Muscle layer of colon (tissue), 2 donors: Measurements from ENCODE around the gene SMTN.
A peak's percentile ranks its signal among the peaks of the same experiment; 100 is the strongest.
"Not testable (repeated sequence)": the region's sequence is repeated elsewhere in the genome, so short reads cannot be mapped to it uniquely, and the experiment has no call there.

Experiments
- H3K27ac ChIP-seq: one replicate; pipeline ENCODE4 v1.7.0; 2013; ENCODE audit warnings: low read depth, mild to moderate bottlenecking, low read length, moderate library complexity
- H3K27me3 ChIP-seq, 2 donors: one replicate each; pipeline ENCODE4 v1.7.0; 2013; ENCODE audit warnings: low read length in 2 of 2, mild to moderate bottlenecking in 2 of 2; ENCODE audit not compliant: insufficient read depth in 2 of 2, control insufficient read depth in 1 of 2
- H3K36me3 ChIP-seq: one replicate; pipeline ENCODE4 v1.7.0; 2013; ENCODE audit warnings: mild to moderate bottlenecking, low read length; ENCODE audit not compliant: insufficient read depth
- H3K4me1 ChIP-seq: one replicate; pipeline ENCODE4 v1.7.0; 2013; ENCODE audit warnings: mild to moderate bottlenecking, low read length; ENCODE audit not compliant: insufficient read depth
- H3K4me3 ChIP-seq, 2 donors: one replicate each; pipeline ENCODE4 v1.7.0; 2013; ENCODE audit warnings: low read length in 2 of 2, low read depth in 1 of 2, mild to moderate bottlenecking in 1 of 2, moderate library complexity in 1 of 2
- H3K9ac ChIP-seq: one replicate; pipeline ENCODE4 v1.7.0; 2013; ENCODE audit warnings: low read length
- H3K9me3 ChIP-seq: one replicate; pipeline ENCODE4 v1.7.0; 2013; ENCODE audit warnings: mild to moderate bottlenecking, low read length
- donor health status: abdominal sarcoma.
- donor health status: Adenocarcinoma of cecum.

SMTN gene

DNA sequence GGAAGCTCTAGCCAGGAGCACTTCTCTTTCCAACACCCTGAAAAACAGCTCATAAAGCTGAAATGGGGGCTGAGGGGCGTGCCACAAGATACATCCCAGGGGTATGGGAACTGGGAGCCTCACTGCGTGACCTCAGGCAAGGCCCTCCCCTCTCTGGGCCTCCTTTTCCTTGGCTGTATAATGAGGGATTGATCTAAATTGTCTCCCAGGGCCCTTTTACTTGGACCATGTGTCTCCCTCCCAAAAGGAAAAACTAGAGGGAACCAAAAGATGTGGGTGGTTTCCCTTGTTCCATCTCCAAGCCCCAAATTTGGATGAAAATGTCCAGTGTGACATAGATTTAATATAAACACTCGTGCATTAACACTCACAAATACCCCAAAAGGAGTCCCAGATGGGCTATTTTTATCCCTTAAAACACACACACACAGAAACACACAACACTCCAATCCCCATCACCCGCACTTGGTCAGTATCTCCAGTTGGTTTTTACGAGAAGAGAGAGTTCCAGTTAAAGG, 25.9 kb upstream of the SMTN start:
- H3K9ac ChIP-seq = peak overlapping the region; percentile 63
- H3K36me3 ChIP-seq = no peaks in the 10 kb centered on the region
- peaks cover 32% of the 10 kb centered on the region for H3K4me1 ChIP-seq
- H3K27ac ChIP-seq = peak overlapping the region; percentile 70
- H3K4me3 ChIP-seq = no peak overlapping the region
- no peaks in the 10 kb centered on the region for H3K9me3 ChIP-seq
- no peaks in the 10 kb centered on the region for H3K27me3 ChIP-seq

DNA sequence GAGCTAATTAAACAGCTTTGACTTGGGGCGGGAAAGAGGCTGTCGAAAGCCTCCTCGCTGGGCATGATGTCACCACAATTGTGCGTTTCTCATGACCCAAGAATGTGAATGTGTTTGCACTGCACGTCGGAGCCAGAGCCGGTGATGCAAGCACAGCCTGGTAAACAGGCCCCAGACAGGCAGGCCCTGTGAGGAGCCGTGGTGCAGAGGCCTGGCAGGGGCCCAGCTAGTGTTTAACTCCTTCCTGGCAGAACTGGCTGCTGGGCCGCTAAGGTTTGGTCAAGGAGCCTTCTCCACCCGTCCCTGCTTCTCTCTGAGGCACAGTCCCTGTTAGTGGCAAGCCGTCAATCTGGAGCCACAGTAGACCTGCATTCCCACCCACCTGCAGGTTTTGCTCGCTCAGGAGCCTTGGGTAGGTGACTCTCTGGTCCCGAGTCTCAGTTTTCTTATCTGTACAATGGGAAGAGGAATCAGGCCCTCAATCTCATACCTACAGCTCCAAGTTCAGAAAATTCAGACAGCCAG, 25.4 kb upstream of the SMTN start:
- no peak overlapping the region for H3K4me3 ChIP-seq
- H3K27ac ChIP-seq = peak overlapping the region; percentile 70
- peak overlapping the region; percentile 63 for H3K9ac ChIP-seq

DNA sequence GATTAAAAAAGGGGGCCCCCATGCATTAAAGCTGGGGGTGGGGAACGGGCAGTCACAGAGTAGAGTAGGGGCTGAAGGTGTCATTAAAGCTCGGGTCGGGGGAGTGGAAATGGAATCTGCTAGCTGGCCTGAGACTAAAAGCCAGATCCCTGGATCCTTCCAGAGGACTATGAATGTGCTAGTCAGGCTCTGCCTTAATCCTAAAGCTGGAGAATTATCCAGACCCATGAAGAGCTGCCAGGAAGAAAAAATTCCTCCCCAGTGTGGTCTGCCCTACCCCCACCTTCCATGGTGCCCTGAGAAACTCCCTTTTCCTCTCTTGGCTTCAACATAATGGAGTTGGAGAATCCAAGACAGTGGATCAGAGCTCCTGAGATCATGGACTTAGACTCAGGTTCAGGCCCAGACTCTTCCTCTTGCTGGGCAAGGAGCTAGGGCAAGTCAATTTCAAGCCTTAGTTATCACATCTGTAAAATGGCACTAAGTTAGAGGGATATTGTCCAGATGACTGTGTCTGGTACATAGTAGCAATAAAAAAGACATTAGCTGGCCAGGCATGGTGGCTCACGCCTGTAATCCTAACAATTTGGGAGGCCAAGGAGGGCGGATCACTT, 24.0 kb upstream of the SMTN start:
- Histone ChIP-seq H3K27ac (peak overlapping the region; percentile 22), H3K4me1 (peaks cover 32% of the 10 kb centered on the region), H3K27me3 (no peaks in the 10 kb centered on the region), H3K9ac (no peak overlapping the region), H3K36me3 (no peaks in the 10 kb centered on the region), H3K9me3 (no peaks in the 10 kb centered on the region), H3K4me3 (no peak overlapping the region)

More for the DNA sequence above, 25.4 kb upstream of the SMTN start:
- Histone ChIP-seq H3K36me3 (no peaks in the 10 kb centered on the region), H3K4me1 (peaks cover 32% of the 10 kb centered on the region), H3K27me3 (no peaks in the 10 kb centered on the region), H3K9me3 (no peaks in the 10 kb centered on the region)

DNA sequence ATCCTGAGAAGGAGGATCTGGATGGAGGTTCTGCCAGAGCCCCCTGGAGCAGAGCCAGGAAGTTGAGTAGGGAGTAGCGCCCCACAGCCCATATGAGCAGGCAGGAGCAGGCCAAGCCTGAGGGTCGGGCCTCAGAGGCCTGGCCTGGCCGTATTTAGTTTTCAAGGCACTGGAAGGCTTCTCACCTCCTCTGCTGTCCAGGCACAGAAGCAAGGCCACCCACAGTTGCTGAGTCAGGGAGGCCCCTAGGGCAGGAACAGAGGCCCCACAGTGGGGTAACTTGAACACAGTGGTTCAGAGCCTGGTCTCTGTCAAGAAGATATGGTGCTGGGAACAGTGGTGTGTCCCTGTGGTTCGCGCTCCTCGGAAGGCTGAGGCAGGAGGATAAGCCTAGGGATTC, 21.5 kb upstream of the SMTN start:
- H3K4me3 ChIP-seq, H3K27me3 ChIP-seq, H3K9me3 ChIP-seq, H3K27ac ChIP-seq, H3K36me3 ChIP-seq, H3K9ac ChIP-seq: not testable (repeated sequence)
- peaks cover 27% of the 10 kb centered on the region for H3K4me1 ChIP-seq

DNA sequence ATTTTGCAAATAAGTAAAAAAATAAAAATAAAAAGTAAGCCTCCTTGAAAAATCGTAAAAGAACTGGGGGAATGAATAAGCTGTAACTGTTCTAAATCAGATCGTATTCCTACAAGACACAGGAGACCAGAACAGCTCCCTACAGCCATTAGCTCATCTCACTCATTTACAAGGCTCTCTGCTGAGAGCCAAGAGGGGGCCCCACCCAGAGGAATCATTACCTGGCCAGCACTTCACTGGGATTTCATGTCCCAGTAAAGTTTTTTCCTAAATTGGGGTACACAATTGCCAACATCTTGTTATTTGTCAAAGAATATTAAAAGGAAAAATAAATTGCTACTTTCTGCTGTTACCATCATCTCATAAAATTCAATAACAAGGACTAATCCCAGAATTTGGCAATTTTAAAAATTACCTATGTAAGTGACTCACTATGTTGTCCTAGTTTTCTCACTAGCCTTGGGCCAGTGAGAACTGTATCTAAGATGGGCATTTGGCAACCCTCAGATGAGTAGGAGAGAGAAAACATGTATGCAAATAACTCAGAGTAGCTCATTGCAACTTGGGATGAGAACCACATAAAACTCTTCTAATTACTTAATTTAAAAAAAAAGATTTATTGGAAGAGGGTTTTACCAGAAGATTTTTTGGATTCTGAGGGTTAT, 18.4 kb upstream of the SMTN start:
- no peaks in the 10 kb centered on the region for H3K27me3 ChIP-seq
- no peak overlapping the region for H3K4me3 ChIP-seq
- no peak overlapping the region for H3K27ac ChIP-seq
- H3K9me3 ChIP-seq = no peaks in the 10 kb centered on the region
- H3K36me3 ChIP-seq = no peaks in the 10 kb centered on the region
- no peak overlapping the region for H3K9ac ChIP-seq
- no peaks in the 10 kb centered on the region for H3K4me1 ChIP-seq

DNA sequence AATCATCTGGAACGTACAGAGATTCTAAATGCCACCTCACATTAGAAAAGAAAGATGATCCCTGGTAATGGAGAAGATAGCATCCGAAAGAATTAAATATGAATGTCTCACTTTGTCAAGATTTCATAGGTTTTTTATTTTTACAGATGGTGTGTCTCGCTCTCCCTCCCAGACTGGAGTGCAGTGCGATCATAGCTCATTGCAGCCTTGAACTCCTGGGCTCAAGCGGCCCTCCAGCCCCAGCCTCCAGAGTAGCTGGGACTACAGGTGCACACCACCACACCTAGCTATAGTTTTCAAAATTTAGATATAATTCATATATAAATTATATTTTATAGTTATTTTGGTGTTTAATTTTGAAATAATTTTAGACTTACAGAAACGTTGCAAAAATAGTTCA, 16.7 kb upstream of the SMTN start:
- Histone ChIP-seq H3K27ac (no peak overlapping the region), H3K4me1 (no peaks in the 10 kb centered on the region), H3K27me3 (no peaks in the 10 kb centered on the region), H3K4me3 (no peak overlapping the region), H3K9me3 (no peaks in the 10 kb centered on the region), H3K9ac (no peak overlapping the region), H3K36me3 (no peaks in the 10 kb centered on the region)

DNA sequence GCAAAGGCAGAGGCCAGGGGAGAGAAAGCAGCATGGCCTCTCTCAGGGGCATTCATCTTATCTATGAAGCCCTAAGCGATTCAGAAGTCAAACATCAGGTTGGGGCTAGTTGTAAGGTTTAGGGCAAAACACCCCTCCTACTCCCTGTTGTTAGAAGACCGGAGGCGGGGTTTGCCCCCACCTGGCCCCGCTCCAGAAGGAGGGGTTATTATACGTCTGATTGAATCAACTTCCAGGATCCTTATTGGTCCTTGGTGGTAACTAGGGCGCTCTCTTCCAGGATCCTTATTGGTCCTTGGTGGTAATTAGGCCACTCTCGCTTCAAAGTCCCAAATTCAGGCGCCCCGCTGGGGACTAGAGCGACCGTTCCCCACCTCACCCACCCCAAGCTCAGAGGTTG, 12.1 kb upstream of the SMTN start:
- Histone ChIP-seq H3K27ac (no peak overlapping the region), H3K9me3 (no peaks in the 10 kb centered on the region)

DNA sequence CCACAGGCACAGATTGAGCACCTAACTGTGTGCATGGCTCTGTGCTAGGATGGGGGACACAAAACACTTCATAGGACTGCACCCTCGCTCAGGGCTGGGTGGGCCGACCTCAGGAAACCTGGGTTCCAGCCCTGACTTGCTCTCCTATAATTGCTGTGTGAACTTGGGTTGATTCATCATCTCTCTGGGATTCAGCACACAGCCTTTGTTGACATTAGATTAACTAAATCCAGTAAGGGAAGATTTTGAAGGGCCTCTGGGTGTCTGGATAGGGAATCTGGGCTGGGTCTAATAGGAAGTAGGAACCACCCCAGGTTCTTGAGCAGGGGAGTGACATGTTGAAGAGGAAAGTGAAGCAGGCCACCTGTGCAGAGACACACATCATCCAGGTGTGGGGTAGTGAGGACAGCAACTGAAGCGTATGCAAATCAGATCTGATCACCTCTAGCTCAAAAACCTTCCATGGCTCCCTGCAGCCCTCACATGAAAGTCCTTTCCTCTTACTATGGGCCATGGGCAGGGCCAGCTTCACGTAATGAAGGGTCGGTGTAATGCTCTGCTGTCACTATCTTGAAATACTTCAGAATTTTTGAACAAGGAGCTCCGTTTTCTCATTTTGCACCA, 11.3 kb upstream of the SMTN start:
- not testable (repeated sequence) for H3K27me3 ChIP-seq, H3K36me3 ChIP-seq, H3K9ac ChIP-seq, H3K4me1 ChIP-seq, H3K27ac ChIP-seq, H3K4me3 ChIP-seq, H3K9me3 ChIP-seq

More for the DNA sequence above, 12.1 kb upstream of the SMTN start:
- H3K4me1 ChIP-seq = no peaks in the 10 kb centered on the region
- H3K27me3 ChIP-seq = no peaks in the 10 kb centered on the region
- no peak overlapping the region for H3K4me3 ChIP-seq
- no peaks in the 10 kb centered on the region for H3K36me3 ChIP-seq
- no peak overlapping the region for H3K9ac ChIP-seq

DNA sequence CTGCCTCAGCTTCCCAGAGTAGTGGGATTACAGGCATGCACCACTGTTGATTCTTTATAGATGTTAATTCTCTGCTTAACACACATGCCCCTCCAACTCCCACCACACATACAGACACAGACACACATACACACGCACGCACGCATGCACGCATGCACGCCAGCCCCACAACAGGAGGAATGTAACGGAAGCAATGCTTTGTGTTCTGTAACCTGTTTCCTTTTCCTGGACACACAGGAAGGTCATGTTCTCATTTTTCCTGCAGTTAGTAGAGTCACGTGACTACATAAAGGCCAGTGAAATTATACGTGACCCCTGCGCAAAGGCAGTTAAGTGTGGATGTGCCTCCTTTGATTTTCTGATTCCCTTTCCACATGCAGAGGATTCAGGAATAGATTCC, 8.0 kb upstream of the SMTN start:
- not testable (repeated sequence) for H3K9ac ChIP-seq, H3K4me1 ChIP-seq, H3K36me3 ChIP-seq, H3K4me3 ChIP-seq, H3K9me3 ChIP-seq, H3K27me3 ChIP-seq, H3K27ac ChIP-seq

DNA sequence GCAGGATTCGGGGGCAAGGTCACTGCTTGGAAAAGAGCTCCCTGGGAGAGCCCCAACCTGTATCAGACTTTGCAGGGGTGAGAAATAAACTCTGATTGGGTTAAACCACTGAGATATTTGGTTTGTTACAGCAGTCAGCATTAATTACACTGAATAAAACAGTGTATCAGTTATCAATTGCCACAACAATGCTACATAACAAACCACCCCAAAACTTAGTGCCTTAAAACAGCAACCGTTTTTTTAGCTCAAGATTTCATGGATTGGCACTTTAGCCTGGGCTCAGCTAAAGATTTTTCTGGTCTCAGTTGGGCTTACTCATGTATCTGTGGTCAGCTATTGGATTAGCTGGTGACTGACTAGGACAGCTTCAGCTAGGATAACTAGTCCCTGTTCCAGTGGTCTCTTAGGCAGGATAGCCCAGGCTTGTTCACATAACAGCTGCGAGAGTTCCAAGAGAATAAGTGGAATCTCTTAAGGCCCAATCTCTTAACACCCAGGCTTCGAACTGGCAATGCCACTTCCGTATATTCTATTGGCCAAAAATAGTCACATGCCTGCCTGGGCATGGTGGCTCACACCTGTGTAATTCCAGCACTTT, 7.5 kb upstream of the SMTN start:
- not testable (repeated sequence) for H3K9ac ChIP-seq, H3K27me3 ChIP-seq, H3K4me1 ChIP-seq, H3K4me3 ChIP-seq, H3K9me3 ChIP-seq, H3K27ac ChIP-seq, H3K36me3 ChIP-seq

DNA sequence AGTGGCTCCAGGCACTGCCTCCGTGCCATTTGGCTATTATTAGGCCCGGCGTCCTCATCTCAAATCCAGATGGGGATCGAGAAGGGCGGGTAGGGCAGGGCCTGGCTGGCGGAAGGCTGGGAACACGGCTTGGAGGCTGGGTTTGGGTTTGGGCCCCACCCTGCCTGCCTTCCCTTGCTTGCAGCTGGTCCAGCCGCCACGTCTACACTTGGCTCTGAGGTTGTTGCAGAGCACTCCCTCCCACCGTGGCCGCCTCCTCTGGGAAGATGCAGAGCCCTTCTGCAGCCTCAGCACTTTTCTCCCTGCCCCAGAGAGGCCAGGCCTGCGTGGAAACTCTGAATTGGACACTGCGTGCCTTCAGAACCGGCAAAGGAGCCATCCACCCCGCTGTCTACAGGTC, 5.2 kb upstream of the SMTN start:
- no peaks in the 10 kb centered on the region for H3K27me3 ChIP-seq
- no peak overlapping the region for H3K27ac ChIP-seq
- no peak overlapping the region for H3K9ac ChIP-seq
- H3K36me3 ChIP-seq = no peaks in the 10 kb centered on the region
- H3K4me1 ChIP-seq = peaks cover 7% of the 10 kb centered on the region
- no peaks in the 10 kb centered on the region for H3K9me3 ChIP-seq
- no peak overlapping the region for H3K4me3 ChIP-seq
